HK-2 (cell line): ENCODE data around the gene S1PR4.
"Not testable (repeated sequence)": the region's sequence is repeated elsewhere in the genome, so short reads cannot be mapped to it uniquely, and the experiment has no call there.

ENCODE experiments used
- DNase-seq: peaks from one replicate; pipeline ENCODE4 v3.0.0-alpha.2; 2018; ENCODE audit not compliant: unreplicated experiment

Gene S1PR4

GRCh38 chr19:3194106-3195087 is 15.8 kb downstream of the S1PR4 start:
- no peak for DNase-seq

DNA sequence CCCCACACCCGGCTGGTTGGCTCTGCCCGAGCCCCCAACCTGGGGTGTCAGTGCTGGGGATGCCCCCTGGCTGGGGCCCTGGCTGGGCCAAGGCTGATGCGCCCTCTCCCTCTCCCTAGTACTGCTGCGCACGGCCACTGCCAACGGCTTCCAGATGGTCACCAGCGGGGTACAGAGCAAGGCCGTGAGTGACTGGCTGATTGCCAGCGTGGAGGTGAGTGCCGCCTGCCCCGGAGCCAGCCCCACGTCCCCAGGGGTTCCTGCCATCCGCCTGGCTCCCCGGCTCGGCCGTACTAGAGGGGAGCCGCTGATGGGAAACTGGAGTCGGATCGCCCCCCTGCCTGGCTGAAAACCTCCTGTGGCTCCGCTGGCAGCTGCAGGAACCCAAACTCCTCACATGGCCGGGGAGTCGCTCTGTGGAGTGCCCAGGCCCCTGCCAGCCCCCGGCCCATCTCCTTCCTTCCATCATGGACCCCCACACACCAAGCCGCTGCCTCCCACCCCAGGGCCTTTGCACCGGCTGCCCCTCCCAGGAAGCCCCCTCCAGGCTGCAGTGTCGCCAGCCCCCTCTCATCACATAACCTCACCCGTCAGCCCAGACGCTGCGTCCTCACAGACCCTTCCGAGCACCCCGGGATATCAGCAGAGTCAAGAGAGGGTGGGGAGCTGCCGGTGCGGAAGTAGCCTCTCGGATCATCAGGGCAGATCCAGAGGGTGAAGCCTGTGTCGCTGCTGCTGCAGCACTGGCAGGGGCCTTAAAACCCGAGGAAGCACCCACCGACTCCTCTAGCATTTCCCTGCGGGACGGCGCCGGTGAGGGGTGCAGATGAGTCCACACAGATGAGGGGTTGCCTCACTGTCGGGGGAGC is 17.7 kb downstream of the S1PR4 start:
- no peak for DNase-seq

GRCh38 chr19:3196933-3197205 is 18.3 kb downstream of the S1PR4 start:
- no peak for DNase-seq

- no peak for DNase-seq
These were observed 20.5 kb downstream of the S1PR4 start for GRCh38 chr19:3198901-3199700.

- no peak for DNase-seq
These were observed 22.6 kb downstream of the S1PR4 start for GRCh38 chr19:3201072-3201700.

- DNase-seq: no peak
These were observed 23.3 kb downstream of the S1PR4 start for GRCh38 chr19:3201911-3202310.

DNA sequence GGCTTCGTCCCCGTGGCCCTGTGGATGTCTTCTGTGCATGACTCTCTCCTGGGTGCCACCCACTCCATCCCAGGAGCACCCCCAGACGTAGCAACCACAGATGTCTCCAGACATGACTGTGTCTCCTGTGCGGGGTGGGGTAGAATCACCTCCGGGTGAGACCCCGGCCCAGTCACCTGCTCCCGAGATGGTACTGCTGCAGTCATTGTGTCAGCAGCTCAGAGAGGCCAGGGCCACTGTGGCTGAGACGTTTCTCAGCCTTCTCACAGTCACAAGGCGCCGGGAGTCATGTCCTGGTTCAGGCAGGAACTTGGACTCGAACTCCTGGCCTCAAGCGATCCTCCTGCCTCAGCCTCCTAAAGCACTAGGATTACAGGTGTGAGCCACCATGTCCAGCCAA is 23.8 kb downstream of the S1PR4 start:
- no peak for DNase-seq

DNA sequence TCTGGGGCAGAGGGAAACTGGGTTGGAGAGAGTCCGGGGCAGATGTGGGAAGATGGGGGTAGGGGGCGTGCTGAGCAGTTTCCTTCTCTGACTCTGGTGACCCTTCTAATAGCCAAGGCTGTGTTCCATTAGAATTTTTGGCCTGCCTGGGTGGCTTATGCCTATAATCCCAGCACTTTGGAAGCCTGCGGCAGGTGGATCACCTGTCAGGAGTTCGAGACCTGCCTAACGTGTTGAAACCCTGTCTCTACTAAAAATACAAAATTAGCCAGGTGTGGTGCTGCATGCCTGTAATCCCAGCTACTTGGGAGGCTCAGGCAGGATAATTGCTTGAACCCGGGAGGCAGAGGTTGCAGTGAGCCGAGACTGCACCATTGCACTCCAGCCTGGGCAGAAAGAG is 24.3 kb downstream of the S1PR4 start:
- DNase-seq: not testable (repeated sequence)

DNA sequence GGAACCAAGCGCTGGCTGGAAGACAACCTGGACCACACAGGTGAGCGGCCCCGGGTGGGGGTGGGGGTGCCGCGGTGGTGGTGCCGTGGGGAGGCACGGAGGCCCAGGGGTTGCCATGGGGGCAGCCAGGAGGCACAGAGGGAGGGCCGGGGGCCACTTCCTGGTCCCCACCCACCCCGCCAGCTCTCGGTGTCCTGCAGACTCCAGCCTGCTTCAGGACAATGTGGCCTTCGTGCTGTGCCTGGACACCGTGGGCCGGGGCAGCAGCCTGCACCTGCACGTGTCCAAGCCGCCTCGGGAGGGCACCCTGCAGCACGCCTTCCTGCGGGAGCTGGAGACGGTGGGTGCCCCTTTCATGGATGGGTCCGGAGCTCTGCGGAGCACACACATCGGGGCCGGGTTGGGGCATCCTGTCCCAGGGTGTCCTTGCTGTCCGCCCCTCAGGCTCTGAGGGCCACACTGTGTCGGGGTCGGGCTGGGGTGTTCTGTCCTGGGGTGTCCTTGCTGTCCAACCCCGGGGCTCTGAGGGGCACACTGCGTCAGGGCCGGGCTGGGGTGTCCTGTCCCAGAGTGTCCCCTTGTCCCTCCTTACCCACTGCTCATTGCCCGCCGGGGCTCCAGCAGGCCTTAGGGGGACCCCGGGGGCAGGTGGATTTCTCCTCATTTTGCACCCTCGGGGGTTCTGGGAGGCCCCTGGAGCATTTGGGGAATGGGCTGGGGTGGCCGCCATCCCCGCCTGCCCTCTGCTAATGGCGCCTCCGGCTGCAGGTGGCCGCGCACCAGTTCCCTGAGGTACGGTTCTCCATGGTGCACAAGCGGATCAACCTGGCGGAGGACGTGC is 25.5 kb downstream of the S1PR4 start:
- no peak for DNase-seq

DNA sequence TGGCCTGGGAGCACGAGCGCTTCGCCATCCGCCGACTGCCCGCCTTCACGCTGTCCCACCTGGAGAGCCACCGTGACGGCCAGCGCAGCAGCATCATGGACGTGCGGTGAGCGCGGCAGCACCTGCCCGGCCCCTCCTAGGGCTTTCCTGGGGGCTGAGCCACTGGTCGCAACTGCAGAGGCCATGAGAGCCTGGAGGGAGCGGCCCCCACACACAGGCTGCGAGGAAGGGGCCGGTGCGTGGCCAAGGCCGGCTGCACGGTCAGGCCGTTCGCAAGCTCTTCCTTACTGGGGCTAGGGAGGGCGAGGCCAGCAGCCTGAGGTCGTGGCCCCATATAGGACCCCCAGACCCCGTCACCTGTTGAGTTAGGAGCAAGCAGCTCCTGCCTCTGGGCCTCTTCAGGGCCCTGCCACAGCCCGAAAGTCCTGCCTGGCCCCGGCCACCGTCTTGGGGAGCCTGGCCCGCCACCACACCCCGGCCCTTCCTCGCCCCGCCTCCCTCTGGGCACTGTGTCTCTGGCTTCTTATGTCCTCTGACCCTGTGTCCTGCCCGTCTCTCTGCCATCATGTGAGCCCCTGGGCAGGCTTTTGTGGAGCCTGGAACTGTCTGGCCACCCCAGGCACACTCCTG is 26.2 kb downstream of the S1PR4 start:
- no peak for DNase-seq

- no peak for DNase-seq
These were observed 27.8 kb downstream of the S1PR4 start for GRCh38 chr19:3206216-3206953.

- no peak for DNase-seq
These were observed 29.1 kb downstream of the S1PR4 start for GRCh38 chr19:3207461-3208242.

DNA sequence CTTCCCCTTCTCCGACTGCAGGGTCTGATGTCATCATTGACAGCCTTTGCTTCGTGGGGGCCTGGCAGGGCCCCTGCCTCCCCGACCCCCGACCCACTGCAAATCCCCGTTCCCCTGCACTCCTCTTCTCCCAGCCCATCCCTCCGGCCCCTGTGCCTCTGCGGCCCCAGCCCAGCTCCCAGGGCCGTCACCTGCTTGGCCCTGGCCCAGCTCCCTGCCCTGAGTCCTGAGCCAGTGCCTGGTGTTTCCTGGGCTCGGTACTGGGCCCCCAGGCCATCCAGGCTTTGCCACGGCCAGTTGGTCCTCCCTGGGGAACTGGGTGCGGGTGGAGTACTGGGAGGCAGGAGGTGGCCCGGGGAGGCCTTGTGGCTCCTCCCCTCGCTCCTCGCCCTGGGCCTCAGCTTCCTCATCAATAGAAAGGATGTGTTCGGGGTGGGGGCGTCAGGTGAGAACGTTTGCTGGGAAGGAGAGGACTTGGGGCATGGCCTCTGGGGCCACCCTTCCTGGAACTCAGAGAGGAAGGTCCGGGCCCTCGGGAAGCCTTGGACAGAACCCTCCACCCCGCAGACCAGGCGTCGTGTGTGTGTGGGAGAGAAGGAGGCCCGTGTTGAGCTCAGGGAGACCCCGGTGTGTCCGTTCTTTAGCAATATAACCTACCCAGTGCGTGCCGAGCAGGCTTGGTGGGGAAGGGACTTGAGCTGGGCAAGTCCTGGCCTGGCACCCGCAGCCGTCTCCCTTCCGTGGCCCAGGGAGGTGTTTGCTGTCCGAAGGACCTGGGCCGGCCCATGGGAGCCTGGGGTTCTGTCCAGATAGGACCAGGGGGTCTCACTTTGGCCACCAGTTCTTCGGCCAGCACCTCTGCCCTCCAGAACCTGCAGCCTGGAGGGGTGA is 30.0 kb downstream of the S1PR4 start:
- no peak for DNase-seq

- DNase-seq: peak; percentile 59
These were observed 31.9 kb downstream of the S1PR4 start for GRCh38 chr19:3210347-3211017.

GRCh38 chr19:3211191-3211590 is 32.6 kb downstream of the S1PR4 start:
- DNase-seq: no peak

- DNase-seq: no peak
These were observed 34.6 kb downstream of the S1PR4 start for GRCh38 chr19:3213159-3213558.

DNA sequence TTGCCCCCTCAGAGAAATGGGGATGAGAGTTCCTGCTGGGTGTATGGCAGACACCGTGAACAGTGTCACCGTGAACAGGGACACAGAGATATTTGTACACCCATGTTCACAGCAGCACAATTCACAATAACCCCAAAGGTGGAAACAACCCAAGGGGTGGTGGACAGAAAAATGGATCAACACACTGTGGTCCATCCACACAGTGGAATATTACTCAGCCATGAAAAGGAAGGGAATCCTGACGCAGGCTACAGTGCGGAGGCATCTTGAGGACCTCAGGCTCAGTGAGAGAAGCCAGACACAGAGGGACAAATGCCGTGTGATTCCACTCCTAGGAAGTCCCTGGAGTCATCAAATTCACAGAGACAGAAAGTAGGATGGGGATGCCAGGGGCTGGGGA is 38.3 kb downstream of the S1PR4 start:
- DNase-seq: no peak
